Activated CD4-positive, alpha-beta T cell treated with anti-CD3 and anti-CD28 coated beads, Interleukin-10, Interleukin-2, amounts not matched to agents 100 ng/mL and 50 ng/mL, durations not matched to agents 16 hours and 8 hours (primary cell): ENCODE measurements around the gene CFAP46.

Experiments
- DNase-seq: peaks from one replicate; pipeline ENCODE4 v3.0.0-alpha.2; 2020

CFAP46 gene

GRCh38 chr10:132817701-132818211 is 124.6 kb downstream of the CFAP46 start:
- DNase-seq, result no peak

- no peak for DNase-seq
Observed at GRCh38 chr10:132816718-132817117, 125.7 kb downstream of the CFAP46 start.

DNA sequence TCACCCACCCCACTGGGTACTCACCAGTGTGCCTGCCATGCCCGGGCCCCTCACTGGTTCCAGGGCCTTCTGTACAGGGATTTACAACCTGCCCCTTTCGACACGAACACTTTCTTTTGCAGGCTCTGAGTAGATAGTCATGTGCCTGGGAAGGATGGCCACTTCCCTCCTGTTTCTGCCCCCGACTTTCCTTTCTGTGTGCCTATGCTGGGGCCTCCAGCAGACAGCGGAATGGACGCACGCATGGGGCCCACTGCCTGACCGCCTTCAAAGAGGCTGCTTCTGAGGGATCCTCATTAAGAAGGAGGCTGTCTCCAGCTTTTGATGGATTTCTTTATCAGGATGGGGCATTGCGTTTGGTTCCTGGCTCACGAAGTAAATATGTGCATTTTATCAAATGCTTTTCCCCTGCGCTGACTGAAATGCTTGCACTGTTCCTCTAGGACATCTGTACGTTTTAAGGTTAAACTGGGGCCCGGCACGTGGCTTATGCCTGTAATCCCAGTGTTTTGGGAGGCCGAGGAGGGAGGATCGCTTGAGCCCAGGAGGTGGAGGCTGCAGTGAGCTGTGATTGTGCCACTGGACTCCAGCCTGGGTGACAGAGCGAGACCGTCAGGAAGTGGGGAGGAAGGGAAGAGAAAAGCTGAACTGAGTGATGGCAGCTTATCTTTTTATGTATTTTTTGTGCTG is 127.1 kb downstream of the CFAP46 start:
- no peak for DNase-seq

GRCh38 chr10:132814469-132814856 is 127.9 kb downstream of the CFAP46 start:
- no peak for DNase-seq

DNA sequence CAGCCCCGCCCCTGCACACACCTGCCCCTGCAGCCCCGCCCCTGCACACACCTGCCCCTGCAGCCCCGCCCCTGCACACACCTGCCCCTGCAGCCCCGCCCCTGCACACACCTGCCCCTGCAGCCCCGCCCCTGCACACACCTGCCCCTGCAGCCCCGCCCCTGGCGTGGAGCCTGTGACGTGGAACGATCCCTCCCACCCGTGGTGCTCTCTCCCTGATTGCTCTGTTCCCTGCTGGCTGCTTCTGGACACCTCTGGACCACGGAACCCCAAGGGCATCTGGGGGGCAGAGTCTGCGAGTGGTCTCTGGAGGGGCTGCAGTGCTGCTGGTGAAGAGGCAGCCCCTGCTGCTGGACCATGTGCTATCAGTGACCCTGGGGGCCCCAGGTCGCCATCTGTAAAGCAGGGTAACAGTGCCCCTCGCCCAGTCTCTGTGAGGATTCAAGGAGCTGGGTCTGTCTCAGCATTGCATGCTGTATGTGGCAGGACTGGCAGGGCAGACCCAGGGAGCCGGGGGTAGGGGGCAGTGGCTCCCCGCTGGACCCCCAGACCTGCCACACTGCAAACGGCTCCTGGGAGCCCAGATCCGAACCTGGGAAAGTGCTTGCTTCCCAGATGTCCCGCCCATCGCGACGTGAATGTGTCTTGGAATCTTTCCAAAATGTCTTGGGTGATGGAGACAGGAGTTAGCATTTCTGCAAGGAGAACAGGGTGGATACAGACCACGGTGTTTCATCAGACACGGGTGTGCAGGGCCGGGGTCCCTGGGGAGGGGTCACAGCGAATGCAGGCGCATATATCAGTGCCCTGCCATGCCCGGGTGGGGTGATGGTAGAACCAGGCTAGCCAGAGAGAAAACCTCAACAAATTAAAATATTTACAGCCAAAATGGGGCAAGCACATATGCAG is 128.6 kb downstream of the CFAP46 start:
- no peak for DNase-seq

DNA sequence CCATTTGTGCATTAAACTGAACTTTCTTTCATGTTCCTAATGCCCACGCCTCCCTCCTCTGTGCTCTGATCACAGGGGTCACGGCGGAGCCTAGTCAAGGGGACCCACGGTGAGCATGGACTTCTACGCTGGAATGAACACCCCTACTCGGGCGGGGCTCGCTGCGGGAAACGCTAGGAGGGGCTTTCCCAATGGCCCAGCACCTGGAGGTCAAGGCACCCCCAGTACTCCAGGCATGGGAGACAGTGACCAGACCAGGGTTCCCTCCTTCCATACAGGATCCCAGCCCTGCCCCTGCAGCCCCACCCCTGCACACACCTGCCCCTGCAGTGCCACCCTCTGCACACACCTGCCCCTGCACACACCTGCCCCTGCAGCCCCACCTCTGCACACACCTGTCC is 129.4 kb downstream of the CFAP46 start:
- no peak for DNase-seq

GRCh38 chr10:132812520-132812919 is 129.8 kb downstream of the CFAP46 start:
- no peak for DNase-seq

GRCh38 chr10:132811891-132812481 is 130.4 kb downstream of the CFAP46 start:
- no peak for DNase-seq

DNA sequence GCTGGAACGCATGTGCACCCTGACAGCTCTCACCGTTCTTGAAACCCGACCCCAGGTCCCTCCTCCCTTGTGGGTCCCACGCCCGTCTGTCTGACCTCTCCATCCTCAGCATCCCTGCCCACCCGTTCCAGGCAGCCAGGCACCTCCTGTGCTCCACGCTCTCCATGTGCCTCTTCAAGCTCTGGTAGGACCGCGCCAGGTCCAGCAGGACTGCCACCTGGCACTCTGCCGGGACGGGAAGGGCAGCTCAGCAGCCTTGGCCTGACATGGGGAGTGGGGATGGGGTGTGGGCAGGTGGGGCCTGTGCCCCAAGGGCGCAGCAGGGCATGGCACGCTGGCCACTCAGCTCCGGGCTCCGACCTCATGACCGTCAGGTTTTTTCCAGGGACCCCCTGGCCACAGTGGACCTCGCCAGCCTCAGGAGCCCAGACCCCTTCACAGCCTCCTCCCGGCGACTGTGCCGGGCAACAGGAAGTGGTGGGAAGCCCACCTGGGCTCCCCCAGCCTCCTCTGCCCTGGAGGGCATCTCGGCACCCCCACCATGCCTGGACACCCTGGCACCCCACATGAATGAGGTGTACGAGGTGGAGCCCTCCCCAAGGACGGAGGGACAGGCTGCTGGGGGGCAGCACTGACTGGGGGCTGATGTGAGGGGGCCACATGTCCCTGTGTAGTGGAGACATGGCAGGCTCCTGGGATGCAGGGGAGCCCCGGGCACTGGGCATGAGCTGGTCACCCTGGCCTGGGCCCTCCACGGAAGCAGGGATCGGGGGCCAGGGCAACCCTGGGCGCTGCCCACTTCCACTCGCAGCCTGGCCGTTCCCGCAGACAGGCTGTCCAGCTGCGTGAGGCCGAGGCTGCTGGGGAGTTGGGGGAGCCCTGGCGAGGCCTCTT is 131.3 kb downstream of the CFAP46 start:
- DNase-seq, result no peak

DNA sequence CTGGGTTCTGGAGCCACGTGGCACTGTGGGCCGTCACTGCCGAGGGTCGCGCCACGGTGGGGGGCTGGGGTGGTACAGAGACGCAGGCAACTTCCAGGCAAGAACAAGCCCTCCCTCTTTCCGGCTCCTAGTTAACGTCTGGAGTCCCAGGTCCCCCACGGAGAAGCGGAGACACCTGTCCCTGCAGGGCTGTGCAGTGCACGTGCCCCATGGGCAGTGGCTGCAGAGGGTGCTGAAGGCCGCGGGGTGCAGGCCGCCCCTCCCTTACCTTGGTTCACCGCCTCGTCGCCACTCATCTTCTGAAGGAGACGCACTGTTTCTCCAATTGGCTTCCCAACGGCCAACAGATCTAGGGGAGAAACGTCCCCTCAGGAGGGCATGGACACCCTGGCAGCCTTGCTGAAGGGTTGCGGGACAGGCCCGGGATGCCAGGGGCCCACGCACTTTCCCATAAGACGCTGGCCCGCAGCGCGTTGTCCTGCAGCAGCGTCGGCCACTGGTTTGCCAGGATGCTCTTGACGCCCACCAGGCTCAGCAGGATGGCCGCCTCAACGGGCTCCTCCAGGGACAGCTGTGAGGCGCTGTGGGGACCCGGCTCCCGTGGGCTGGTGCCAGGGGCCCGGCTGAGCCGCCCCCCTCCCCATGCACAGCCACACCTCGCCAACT is 132.1 kb downstream of the CFAP46 start:
- DNase-seq, result no peak

- DNase-seq, result no peak
Observed at GRCh38 chr10:132809232-132810140, 132.9 kb downstream of the CFAP46 start.

DNA sequence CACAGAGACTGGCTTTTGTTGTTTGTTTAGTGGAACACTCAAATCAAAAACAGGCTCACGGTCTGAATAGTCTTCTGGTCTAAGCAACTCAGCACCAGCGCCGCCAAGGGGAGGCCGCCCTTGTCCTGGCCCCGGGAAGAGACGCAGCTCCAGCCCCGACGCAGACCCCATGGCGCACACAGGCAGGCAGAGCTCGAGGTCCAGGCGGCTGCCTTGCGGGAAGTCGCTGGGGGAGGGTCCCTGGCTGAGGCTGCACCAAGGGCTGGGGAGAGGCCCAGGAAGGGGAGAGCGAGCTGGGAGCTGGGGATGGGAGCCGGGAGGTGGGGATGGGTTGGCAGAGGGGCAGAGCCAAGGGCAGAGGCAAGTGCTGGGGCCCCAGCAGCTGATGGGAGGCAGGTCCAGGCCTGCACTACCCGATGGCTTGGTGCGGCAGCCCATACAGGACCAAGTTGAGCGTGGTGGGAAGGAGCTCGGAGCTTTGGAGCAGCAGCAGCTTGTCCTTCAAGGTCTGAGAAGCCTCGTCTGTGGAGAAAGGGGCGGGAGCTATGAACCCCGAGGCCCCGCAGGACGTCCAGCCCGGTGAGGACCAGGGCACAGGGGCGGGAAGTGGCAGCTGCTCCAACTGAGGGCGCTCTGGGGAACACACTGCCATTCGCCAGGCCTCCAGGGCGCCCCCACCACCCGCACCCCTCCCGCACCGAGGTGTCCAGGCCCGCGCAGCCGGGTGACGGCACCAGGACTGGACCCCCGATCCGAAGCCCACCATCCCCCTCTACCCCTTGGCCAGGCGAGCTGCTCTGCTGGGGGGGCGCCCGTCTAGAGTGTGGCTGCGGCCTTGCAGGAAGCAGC is 133.8 kb downstream of the CFAP46 start:
- DNase-seq, result no peak

- DNase-seq, result no peak
Observed at GRCh38 chr10:132807621-132808049, 134.7 kb downstream of the CFAP46 start.

DNA sequence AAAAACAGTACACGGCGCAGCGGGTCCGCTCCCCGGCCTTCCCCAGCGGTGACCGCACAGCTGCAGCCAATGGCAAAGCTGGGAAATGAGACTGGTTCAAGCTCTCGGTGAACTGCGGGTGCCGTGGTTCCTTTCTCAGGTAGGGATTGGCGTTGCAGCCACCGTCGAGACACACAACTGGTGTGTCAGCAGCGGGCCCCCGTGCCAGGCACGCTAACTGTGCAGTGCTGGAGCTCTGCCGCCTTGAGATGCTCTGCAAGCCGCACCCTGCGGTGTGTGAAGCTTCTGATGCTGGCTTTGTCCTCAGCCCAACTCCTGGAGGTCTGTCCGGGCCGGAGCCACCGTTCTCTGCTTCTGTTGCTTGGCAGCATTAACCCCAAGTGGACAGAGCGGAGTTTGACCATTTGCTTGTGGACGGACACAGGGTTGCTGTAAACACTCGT is 135.8 kb downstream of the CFAP46 start:
- no peak for DNase-seq

- no peak for DNase-seq
Observed at GRCh38 chr10:132806110-132806509, 136.3 kb downstream of the CFAP46 start.

DNA sequence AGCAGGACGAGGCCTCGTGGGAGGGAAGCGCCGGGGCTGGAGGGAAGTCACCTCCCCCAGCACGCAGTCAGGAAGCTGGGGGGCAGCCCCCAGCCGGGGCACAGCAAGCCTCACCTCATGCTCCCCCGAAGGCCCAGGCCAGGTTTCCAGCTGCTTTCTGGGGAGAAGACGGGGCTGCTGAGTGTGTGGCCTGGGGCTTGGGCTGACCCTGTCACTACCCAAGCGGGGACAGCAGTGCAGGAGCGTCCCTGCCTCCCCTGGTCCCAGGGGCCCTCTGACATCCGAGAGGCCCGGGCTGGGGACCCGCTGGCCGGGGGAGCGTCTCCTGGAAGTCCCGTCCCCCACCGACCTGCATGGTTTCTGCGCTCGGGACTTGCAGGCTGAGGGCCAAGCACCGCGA is 136.8 kb downstream of the CFAP46 start:
- no peak for DNase-seq

GRCh38 chr10:132804785-132805426 is 137.5 kb downstream of the CFAP46 start:
- no peak for DNase-seq

- DNase-seq, result no peak
Observed at GRCh38 chr10:132804287-132804686, 138.1 kb downstream of the CFAP46 start.
